GM12891 (cell line): ENCODE data around the gene SH3GL2.
"Not testable (repeated sequence)": the region's sequence is repeated elsewhere in the genome, so short reads cannot be mapped to it uniquely, and the experiment has no call there.

Source experiments
- DNase-seq: peaks from one replicate; pipeline ENCODE4 v3.0.0; 2011; ENCODE audit warnings: low spot score; ENCODE audit not compliant: insufficient read length
- FAIRE-seq: peaks from 2 replicates; lab custom pipeline; 2011; peaks lifted over from hg19 to GRCh38; lab: Jason Lieb, UNC
- PAX5 ChIP-seq: IDR thresholded peaks from 2 replicates; pipeline ENCODE4 v1.6.1; 2011; ENCODE audit warnings: low read length, moderate library complexity, mild to moderate bottlenecking; ENCODE audit not compliant: insufficient read depth, severe bottlenecking
- POLR2A ChIP-seq: IDR thresholded peaks from 2 replicates; pipeline ENCODE4 v1.6.1; 2011; ENCODE audit warnings: low read depth, low read length, control low read depth
- POLR2AphosphoS5 ChIP-seq: IDR thresholded peaks from 2 replicates; pipeline ENCODE4 v1.6.1; 2011; ENCODE audit warnings: low read depth, low read length, control low read depth
- POU2F2 ChIP-seq: IDR thresholded peaks from 2 replicates; pipeline ENCODE4 v1.6.1; 2011; ENCODE audit warnings: low read depth, mild to moderate bottlenecking, control low read depth, low read length, moderate library complexity
- SPI1 ChIP-seq: IDR thresholded peaks from 2 replicates; pipeline ENCODE4 v1.6.1; 2011; ENCODE audit warnings: low read depth, low read length, control low read depth
- TAF1 ChIP-seq: IDR thresholded peaks from 2 replicates; pipeline ENCODE4 v1.6.1; 2011; ENCODE audit warnings: low read depth, low read length, control low read depth

SH3GL2 gene

GRCh38 chr9:17760250-17760649, 181.4 kb downstream of the SH3GL2 start:
- FAIRE-seq (no peak), DNase-seq (no peak)
- TF ChIP-seq POU2F2 (no peak), TAF1 (no peak), POLR2AphosphoS5 (no peak), SPI1 (no peak), POLR2A (no peak), PAX5 (no peak)

GRCh38 chr9:17761984-17762676, 183.3 kb downstream of the SH3GL2 start:
- no peak for TF ChIP-seq SPI1
- no peak for TF ChIP-seq TAF1
- DNase-seq (no peak), FAIRE-seq (no peak)

- no peak for DNase-seq
- no peak for FAIRE-seq
- no peak for TF ChIP-seq POU2F2
- TF ChIP-seq POLR2AphosphoS5 = no peak
- no peak for TF ChIP-seq SPI1
- no peak for TF ChIP-seq TAF1
- no peak for TF ChIP-seq PAX5
- TF ChIP-seq POLR2A = no peak
These were observed 185.4 kb downstream of the SH3GL2 start for GRCh38 chr9:17764306-17764705.

GRCh38 chr9:17765131-17765530, 186.3 kb downstream of the SH3GL2 start:
- not testable (repeated sequence) for FAIRE-seq

GRCh38 chr9:17772223-17772622, 193.4 kb downstream of the SH3GL2 start:
- TF ChIP-seq PAX5 = no peak
- TF ChIP-seq POLR2AphosphoS5 = no peak
- no peak for TF ChIP-seq POLR2A
- no peak for TF ChIP-seq TAF1
- no peak for TF ChIP-seq SPI1
- no peak for TF ChIP-seq POU2F2
- DNase-seq (no peak), FAIRE-seq (no peak)

More at GRCh38 chr9:17765131-17765530, 186.3 kb downstream of the SH3GL2 start:
- DNase-seq = not testable (repeated sequence)

- FAIRE-seq = no peak
- DNase-seq = no peak
- TF ChIP-seq PAX5 (no peak), POU2F2 (no peak), TAF1 (no peak)
These were observed 196.8 kb downstream of the SH3GL2 start for GRCh38 chr9:17775656-17776055.

- DNase-seq = no peak
- TF ChIP-seq POLR2A = no peak
- no peak for TF ChIP-seq POU2F2
- no peak for TF ChIP-seq POLR2AphosphoS5
- TF ChIP-seq SPI1 = no peak
- TF ChIP-seq PAX5 = no peak
- no peak for TF ChIP-seq TAF1
- FAIRE-seq = no peak
These were observed 197.9 kb downstream of the SH3GL2 start for GRCh38 chr9:17776735-17777134.

- DNase-seq = no peak
- TF ChIP-seq TAF1 = no peak
- TF ChIP-seq POU2F2 = no peak
- TF ChIP-seq PAX5 = no peak
- no peak for TF ChIP-seq SPI1
- no peak for TF ChIP-seq POLR2AphosphoS5
- no peak for TF ChIP-seq POLR2A
- no peak for FAIRE-seq
These were observed 198.6 kb downstream of the SH3GL2 start for GRCh38 chr9:17777465-17777864.

- no peak for DNase-seq
- no peak for FAIRE-seq
- TF ChIP-seq POLR2A (no peak), POU2F2 (no peak), POLR2AphosphoS5 (no peak), SPI1 (no peak), PAX5 (no peak), TAF1 (no peak)
These were observed 203.7 kb downstream of the SH3GL2 start for GRCh38 chr9:17782430-17783149.

GRCh38 chr9:17783227-17783626, 204.4 kb downstream of the SH3GL2 start:
- DNase-seq (no peak), FAIRE-seq (no peak)
- no peak for TF ChIP-seq POU2F2

GRCh38 chr9:17789316-17789715, 210.4 kb downstream of the SH3GL2 start:
- no peak for FAIRE-seq
- TF ChIP-seq SPI1 (no peak), PAX5 (no peak), POU2F2 (no peak), POLR2AphosphoS5 (no peak), TAF1 (no peak), POLR2A (no peak)
- no peak for DNase-seq
